Coronary artery (tissue), 2 donors: ENCODE measurements around the gene YWHAB.

Experiments used
- DNase-seq: peaks from one replicate; pipeline ENCODE4 v3.0.0-alpha.2; 2017; ENCODE audit warnings: low spot score
- H3K27ac ChIP-seq, 2 donors: fragments of 200-600 bp; sonication (generic); one replicate each; pipeline ENCODE4 v1.5.1; 2016 to 2019
- H3K4me3 ChIP-seq: fragments of 200-600 bp; sonication (generic); 2 replicates; pipeline ENCODE4 v1.5.1; 2016; ENCODE audit warnings: mild to moderate bottlenecking, moderate library complexity
- CTCF ChIP-seq: fragments of 200-600 bp; sonication (generic); IDR thresholded peaks from one replicate; pipeline ENCODE4 v1.5.1; 2019; ENCODE audit warnings: antibody characterized with exemption

The YWHAB gene

DNA sequence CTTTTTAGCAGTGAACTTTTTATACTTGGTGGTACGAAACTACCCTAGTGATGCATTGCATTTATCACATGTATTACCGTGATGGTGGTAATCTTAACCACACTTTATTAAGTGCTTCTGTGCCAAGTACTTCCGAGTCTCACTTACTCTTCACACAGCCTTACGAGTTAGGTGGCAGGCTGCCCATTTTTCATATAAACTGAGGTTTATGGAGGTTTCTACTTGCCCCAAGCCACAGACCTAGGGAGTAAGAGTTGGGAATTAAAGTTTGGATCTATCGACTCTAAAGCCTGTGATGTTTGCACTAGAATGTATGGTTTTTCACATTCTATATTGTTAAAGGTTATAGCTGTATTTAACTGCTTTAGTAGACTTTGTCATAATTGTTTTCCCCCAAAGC is 18.9 kb downstream of the YWHAB start:
- TF ChIP-seq CTCF, result no peak
- Histone ChIP-seq H3K27ac (no peak overlapping the region), H3K4me3 (no peak overlapping the region)
- DNase-seq, result no peak

- H3K4me3 ChIP-seq, result peak overlapping the region; percentile 90
- DNase-seq, result no peak
- H3K27ac ChIP-seq, result no peak overlapping the region
- no peak for TF ChIP-seq CTCF
Observed at GRCh38 chr20:44908987-44909871, 23.7 kb downstream of the YWHAB start.

GRCh38 chr20:44909872-44910689 is 24.6 kb downstream of the YWHAB start, which contains the start of gene PABPC1L:
TSS of gene PABPC1L (plus strand) at chr20:44910060. CDS start at chr20:44910144, 84 bp downstream.
- H3K27ac ChIP-seq, result no peak within 1 kb of the TSS

DNA sequence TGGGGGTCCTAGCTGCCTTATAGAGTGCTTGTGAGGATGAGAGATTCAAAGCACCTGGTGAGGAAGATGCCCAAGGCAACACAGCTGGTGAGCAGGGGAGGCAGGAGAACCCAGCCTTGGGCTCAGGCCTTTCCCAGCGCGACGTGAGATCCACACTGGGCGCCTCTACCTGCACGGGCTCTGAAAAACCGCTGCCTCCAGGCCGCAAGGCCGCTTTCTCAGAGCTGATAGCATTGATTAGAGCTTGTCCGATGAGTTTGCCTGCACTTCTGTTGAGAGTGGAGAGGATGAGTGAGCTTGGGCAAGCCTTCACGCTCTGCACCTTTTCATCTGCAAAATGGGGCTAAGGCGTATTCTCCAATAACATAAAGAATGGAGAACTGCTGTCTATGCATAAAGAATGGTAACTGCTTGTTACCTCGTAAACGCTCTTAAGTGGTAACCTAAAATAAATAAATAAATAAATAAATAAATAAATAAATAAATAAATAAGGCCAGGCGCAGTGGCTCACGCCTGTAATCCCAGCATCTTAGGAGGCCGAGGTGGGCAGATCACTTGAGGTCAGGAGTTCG is 25.3 kb downstream of the YWHAB start:
- no peak for DNase-seq
- TF ChIP-seq CTCF, result no peak
- H3K4me3 ChIP-seq, result peak overlapping the region; percentile 90

More at GRCh38 chr20:44909872-44910689, 24.6 kb downstream of the YWHAB start, which contains the start of gene PABPC1L:
- DNase-seq, result peak; percentile 75
- no peak for TF ChIP-seq CTCF
- peak within 1 kb of the TSS; percentile 90 for H3K4me3 ChIP-seq

GRCh38 chr20:44911264-44911921 is 25.9 kb downstream of the YWHAB start:
- TF ChIP-seq CTCF, result no peak
- Histone ChIP-seq H3K4me3 (no peak overlapping the region), H3K27ac (no peak overlapping the region)
- no peak for DNase-seq

More for the DNA sequence above, 25.3 kb downstream of the YWHAB start:
- no peak overlapping the region for H3K27ac ChIP-seq

GRCh38 chr20:44912189-44912588 is 26.7 kb downstream of the YWHAB start:
- Histone ChIP-seq H3K27ac (no peak overlapping the region), H3K4me3 (no peak overlapping the region)
- no peak for TF ChIP-seq CTCF
- DNase-seq, result no peak
